AG04450 (cell line): ENCODE results near the gene OSBPL3. TPM values are rescaled to one million over a fixed set of nuclear protein-coding genes. Genes with fewer than 3 reads are reported as not detected.

Experiments used
- CTCF ChIA-PET: fragments of 300-600, 350-600 bp; formaldehyde crosslinking; extraction: SDS; loops from one replicate; lab custom pipeline; 2022; ENCODE audit warnings: antibody characterized with exemption, inconsistent platforms; lab: Charles Lee
- POLR2A ChIA-PET: fragments of 350-600 bp; formaldehyde crosslinking; extraction: SDS; loops from one replicate; lab custom pipeline; 2021; ENCODE audit warnings: antibody characterized with exemption, inconsistent platforms; lab: Yijun Ruan, JAX
- DNase-seq: peaks from one replicate; pipeline ENCODE4 v3.0.0-alpha.2; 2011; ENCODE audit warnings: low read depth, low spot score
- H3K27ac ChIP-seq: one replicate; pipeline ENCODE4 v1.5.1; 2012; ENCODE audit warnings: low read depth, low read length, control low read depth
- H3K27me3 ChIP-seq: one replicate; pipeline ENCODE4 v1.6.0; 2012; ENCODE audit warnings: low read length; ENCODE audit not compliant: control insufficient read depth, insufficient read depth
- H3K4me3 ChIP-seq: 2 replicates; pipeline ENCODE4 v1.5.1; 2011; ENCODE audit warnings: mild to moderate bottlenecking, low read depth, low read length, control low read depth
- H3K9me3 ChIP-seq: 2 replicates; pipeline ENCODE4 v1.5.1; 2012; ENCODE audit warnings: low read length; ENCODE audit not compliant: control insufficient read depth, insufficient read depth
- polyA plus RNA-seq: library from polyadenylated mRNA; depleted of rRNA; stranded (reverse); fragments of >200 nt; gene quantifications from 2 replicates; pipeline ENCODE4 v1.2.3, GENCODE V29; 2011
- TF ChIP-seq, protein P1 (sequence below): IDR thresholded peaks from 2 replicates; pipeline ENCODE4 v1.5.1; 2011; ENCODE audit warnings: low read depth, low read length, control low read depth, inconsistent platforms

Gene OSBPL3
- polyA plus RNA-seq, 1 experiment = 37.8 TPM

GRCh38 chr7:24860611-24861010 lies 119.4 kb downstream of the OSBPL3 start:
- no peak for DNase-seq
- Histone ChIP-seq H3K27ac (no peak overlapping the region), H3K4me3 (no peak overlapping the region), H3K9me3 (no peaks in the 10 kb centered on the region), H3K27me3 (no peaks in the 10 kb centered on the region)
- TF ChIP-seq, protein P1, sequence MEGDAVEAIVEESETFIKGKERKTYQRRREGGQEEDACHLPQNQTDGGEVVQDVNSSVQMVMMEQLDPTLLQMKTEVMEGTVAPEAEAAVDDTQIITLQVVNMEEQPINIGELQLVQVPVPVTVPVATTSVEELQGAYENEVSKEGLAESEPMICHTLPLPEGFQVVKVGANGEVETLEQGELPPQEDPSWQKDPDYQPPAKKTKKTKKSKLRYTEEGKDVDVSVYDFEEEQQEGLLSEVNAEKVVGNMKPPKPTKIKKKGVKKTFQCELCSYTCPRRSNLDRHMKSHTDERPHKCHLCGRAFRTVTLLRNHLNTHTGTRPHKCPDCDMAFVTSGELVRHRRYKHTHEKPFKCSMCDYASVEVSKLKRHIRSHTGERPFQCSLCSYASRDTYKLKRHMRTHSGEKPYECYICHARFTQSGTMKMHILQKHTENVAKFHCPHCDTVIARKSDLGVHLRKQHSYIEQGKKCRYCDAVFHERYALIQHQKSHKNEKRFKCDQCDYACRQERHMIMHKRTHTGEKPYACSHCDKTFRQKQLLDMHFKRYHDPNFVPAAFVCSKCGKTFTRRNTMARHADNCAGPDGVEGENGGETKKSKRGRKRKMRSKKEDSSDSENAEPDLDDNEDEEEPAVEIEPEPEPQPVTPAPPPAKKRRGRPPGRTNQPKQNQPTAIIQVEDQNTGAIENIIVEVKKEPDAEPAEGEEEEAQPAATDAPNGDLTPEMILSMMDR = no peak
- POLR2A ChIA-PET = no interaction called here
- CTCF ChIA-PET = interaction anchor here (1.1 kb wide), 1 partner anchor 48 kb away, joined by 4 read pairs; no protein-coding TSS in a partner anchor

- DNase-seq = no peak
- Histone ChIP-seq H3K9me3 (no peaks in the 10 kb centered on the region), H3K27me3 (no peaks in the 10 kb centered on the region), H3K27ac (no peak overlapping the region), H3K4me3 (no peak overlapping the region)
- ChIA-PET POLR2A (no interaction called here), CTCF (interaction anchor here (1.2 to 1.5 kb wide), 2 partner anchors 46 to 240 kb away, joined by 4 to 5 read pairs; no protein-coding TSS in a partner anchor)
- TF ChIP-seq, protein P1 = no peak
These were observed 121.6 kb downstream of the OSBPL3 start for GRCh38 chr7:24858108-24858977.

- CTCF ChIA-PET = interaction anchor here (1.2 to 1.5 kb wide), 2 partner anchors 45 to 241 kb away, joined by 4 to 5 read pairs; no protein-coding TSS in a partner anchor
- Histone ChIP-seq H3K4me3 (no peak overlapping the region), H3K27ac (no peak overlapping the region), H3K27me3 (no peaks in the 10 kb centered on the region), H3K9me3 (no peaks in the 10 kb centered on the region)
- TF ChIP-seq, protein P1 = no peak
- no peak for DNase-seq
- POLR2A ChIA-PET = no interaction called here
These were observed 122.4 kb downstream of the OSBPL3 start for GRCh38 chr7:24857623-24858022.

DNA sequence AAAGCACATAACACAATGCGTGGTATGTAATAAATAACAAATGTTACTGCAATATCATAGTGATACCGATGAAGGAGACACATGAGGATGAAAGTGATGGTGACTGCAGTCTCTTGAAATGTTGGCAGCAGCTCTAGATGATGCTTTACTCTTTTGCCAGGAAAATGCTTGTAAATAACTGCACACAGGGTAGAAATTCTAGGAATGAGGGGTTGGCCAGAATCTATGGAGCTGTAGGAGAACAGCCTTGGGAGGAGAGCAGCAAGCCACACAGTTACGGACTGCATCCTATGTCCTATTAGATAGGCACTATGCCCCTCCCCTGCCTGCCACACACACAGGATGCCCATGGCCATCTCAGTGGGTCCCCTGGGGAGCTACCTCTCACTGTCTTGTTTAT lies 125.1 kb downstream of the OSBPL3 start:
- Histone ChIP-seq H3K27ac (no peak overlapping the region), H3K27me3 (no peaks in the 10 kb centered on the region), H3K9me3 (no peaks in the 10 kb centered on the region), H3K4me3 (no peak overlapping the region)
- TF ChIP-seq, protein P1 = no peak
- DNase-seq = no peak
- ChIA-PET CTCF (interaction anchor here (0.6 to 4.8 kb wide), 5 partner anchors 34 to 318 kb away, joined by 3 to 13 read pairs (median 3); no protein-coding TSS in a partner anchor), POLR2A (no interaction called here)

DNA sequence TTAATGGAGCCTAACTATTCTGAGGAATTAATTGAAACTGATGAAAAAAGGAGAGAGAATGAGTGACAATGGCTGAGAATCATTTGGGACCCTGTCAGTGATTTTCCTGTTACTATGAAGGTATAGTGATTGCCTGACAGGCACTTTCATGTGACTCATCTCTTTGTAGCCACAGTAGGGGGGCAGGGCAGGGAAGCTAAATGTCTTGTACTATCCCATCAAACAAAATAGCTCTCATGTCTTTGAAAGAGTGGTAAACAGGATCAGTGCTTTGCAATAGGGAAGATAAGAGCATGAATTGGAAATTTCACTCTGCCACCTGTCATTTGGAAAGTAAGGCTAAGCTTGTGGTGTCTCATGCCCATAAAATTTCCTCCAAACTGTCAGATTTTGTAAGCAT lies 128.2 kb downstream of the OSBPL3 start:
- Histone ChIP-seq H3K27me3 (no peaks in the 10 kb centered on the region), H3K9me3 (no peaks in the 10 kb centered on the region), H3K27ac (no peak overlapping the region), H3K4me3 (no peak overlapping the region)
- DNase-seq = peak; percentile 16
- TF ChIP-seq, protein P1 = no peak
- ChIA-PET POLR2A (no interaction called here), CTCF (interaction anchor here (0.6 to 4.8 kb wide), 4 partner anchors 31 to 246 kb away, joined by 3 to 13 read pairs (median 6); no protein-coding TSS in a partner anchor)
